PC-9 (cell line): ENCODE measurements around the gene ERBB4.

Source experiments
- EZH2 ChIP-seq: fragments of 200-600 bp; sonication (generic); IDR thresholded peaks from 2 replicates; pipeline ENCODE4 v1.8.0; 2017; ENCODE audit warnings: antibody characterized with exemption, low read depth
- TF ChIP-seq, protein P1 (sequence below): fragments of 200-600 bp; sonication (generic); conservative IDR thresholded peaks from 2 replicates; pipeline ENCODE4 v1.6.1; 2017; ENCODE audit warnings: mixed run types, antibody characterized with exemption, mild to moderate bottlenecking, moderate library complexity

- TF ChIP-seq, protein P1, sequence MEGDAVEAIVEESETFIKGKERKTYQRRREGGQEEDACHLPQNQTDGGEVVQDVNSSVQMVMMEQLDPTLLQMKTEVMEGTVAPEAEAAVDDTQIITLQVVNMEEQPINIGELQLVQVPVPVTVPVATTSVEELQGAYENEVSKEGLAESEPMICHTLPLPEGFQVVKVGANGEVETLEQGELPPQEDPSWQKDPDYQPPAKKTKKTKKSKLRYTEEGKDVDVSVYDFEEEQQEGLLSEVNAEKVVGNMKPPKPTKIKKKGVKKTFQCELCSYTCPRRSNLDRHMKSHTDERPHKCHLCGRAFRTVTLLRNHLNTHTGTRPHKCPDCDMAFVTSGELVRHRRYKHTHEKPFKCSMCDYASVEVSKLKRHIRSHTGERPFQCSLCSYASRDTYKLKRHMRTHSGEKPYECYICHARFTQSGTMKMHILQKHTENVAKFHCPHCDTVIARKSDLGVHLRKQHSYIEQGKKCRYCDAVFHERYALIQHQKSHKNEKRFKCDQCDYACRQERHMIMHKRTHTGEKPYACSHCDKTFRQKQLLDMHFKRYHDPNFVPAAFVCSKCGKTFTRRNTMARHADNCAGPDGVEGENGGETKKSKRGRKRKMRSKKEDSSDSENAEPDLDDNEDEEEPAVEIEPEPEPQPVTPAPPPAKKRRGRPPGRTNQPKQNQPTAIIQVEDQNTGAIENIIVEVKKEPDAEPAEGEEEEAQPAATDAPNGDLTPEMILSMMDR, result no peak
- TF ChIP-seq EZH2, result no peak
Measured at GRCh38 chr2:211833582-211834279, 704.9 kb downstream of the ERBB4 start.
